NCI-H2107 treated with DMSO at 0.1 percent for 48 hours (cell line): Measurements from ENCODE around the gene SLCO3A1.
"Not testable (repeated sequence)": the region's sequence is repeated elsewhere in the genome, so short reads cannot be mapped to it uniquely, and the experiment has no call there.

Experiments
- DNase-seq: peaks from one replicate; lab custom pipeline; 2025; ENCODE audit not compliant: unreplicated experiment; lab: John Stamatoyannopoulos, UW

The SLCO3A1 gene

DNA sequence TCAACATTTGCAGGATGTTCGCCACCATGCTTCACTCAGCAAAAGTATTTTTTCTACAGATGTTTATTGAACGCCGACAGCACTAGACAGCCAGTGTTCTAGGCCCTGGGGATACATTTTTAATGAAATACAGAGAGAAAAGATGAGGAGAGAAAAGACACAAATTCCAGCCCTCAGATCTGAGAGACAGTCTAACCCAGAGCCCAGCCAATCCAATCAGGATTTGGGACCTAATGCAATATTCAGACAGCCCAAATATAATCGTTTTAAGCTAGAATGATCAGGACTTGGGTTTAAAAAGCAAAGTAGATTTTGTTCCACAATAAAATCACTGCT, 174.8 kb downstream of the SLCO3A1 start:
- DNase-seq: no peak

DNA sequence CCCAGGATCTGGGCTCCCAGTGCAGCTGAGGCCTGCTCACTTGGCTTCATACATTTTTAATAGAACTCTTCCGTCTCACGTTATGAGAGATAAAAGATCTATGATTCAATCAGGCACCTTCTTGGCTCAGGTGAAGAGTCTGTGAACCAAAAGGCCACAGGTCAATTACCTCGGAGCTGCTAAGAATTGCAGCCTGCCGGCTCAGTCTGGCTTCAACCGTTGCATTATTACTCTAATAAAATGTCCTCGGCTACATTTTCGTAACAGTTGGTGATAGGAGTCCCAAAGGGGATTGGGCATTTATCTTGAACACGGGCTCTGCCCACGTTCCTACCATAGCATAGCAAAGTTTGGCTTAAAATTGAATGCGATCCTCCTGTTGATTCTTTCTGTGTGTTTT, 176.3 kb downstream of the SLCO3A1 start:
- no peak for DNase-seq

DNA sequence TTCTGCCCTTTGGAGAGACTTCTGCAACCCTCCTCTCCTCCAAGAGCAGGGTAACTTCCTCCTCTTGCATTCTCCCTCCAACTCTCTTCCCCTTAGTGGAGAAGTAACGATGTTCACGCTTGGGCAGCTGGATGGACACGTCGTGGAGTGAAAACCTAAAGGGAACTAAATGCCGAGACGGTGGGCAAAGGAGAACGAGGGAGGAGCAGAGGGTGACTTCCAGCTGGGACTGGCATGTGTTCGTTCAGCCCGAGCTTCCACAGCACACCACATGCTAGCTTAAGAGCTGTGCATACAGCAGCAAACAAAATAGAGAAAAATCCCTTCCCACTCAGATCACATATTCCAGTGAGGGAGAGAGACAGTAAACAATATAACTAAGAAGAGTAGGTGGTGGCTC, 179.8 kb downstream of the SLCO3A1 start:
- no peak for DNase-seq

DNA sequence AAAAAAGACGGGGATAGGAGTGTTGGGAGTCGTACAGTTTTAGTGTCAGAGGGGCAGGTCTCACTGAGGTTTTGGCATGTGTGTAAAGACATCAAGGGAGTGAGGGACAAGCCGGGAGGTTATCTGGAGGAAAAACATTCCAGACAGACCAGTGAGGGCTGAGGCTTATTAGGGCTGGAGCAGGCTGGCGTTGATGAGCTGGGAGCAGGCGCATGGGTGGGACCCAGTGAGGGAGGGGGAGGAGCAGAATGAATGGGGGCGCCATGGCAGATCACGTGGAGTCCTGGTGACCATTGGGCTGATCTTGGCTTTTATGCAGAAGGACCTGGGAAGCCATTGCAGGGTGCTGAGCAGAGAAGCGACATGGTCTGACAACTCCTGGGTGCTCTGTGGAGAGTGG, 180.2 kb downstream of the SLCO3A1 start:
- DNase-seq: no peak

DNA sequence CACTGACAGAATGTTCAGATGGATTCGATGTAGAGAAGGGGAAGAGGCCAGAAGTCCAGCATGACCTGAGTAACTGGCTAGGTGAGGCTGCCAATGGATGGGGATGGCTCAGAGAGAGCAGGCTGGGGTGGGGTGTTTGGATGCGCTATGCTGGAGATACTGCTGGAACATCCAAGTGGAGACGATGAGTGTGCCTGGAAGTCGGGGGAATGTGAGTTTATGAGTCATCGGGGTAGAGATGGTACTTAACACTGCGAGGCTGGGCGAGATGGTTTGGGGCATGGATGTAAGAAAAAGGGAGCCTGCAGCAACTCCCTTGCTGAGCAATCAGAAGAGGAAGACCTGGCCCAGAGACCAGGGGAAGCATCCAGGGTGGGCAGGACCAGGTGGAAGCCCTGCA, 180.7 kb downstream of the SLCO3A1 start:
- no peak for DNase-seq

DNA sequence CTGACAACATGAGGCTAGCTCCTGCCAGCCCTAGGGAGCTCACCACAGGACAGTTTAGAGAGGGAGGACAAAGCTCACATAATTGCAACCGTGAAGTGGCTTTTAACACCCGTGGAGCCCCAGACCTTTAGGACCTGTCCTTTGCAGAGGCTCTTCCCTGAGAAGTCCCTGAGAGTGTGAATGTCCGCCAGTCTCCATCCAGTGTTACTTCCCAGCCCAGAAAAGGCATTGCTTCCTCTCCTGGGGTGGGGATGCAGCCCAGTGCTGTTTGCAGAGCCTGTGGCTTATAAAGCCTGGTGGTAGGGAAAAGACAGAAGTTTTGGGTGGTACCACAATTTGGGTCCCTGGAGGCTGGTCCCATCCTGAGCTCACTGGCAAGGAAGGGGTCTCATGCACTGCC, 182.0 kb downstream of the SLCO3A1 start:
- DNase-seq: no peak

DNA sequence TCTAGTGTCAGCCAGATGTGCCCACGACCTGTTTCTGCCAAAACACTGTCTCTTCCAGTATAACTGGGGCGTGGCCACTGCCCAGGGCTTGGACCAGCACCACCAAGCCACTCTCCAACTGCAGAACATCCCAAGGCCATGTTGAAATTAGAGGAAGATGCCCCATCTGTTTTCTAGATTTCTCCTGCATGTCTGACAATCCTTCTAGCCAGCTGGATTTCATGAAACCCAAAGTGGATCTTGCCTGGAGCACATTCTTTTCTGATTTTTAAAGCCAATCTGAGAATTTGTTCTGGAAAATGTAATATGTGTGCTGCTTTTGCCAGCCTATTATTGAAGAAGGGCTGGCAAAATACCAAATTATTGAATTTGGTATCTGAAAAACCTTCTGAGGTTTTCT, 182.5 kb downstream of the SLCO3A1 start:
- no peak for DNase-seq

DNA sequence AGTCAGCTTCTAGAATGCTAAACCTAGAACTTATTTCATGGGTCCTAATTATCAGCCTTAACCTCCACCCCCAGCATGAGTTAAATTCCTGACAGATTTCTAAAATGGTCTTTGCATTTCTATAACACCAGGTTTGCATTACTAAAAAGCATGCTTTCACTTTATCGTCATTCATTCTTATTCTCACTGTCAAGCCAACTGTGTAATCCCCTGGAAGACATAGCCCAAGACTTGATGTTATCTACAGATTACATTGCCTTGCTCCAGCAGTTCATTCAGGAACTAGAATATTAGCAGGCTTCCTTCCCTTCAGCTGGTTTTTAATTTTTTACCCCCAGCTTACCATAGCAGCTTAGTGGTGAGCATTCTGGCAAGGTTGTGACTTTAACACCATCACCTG, 184.0 kb downstream of the SLCO3A1 start:
- no peak for DNase-seq

DNA sequence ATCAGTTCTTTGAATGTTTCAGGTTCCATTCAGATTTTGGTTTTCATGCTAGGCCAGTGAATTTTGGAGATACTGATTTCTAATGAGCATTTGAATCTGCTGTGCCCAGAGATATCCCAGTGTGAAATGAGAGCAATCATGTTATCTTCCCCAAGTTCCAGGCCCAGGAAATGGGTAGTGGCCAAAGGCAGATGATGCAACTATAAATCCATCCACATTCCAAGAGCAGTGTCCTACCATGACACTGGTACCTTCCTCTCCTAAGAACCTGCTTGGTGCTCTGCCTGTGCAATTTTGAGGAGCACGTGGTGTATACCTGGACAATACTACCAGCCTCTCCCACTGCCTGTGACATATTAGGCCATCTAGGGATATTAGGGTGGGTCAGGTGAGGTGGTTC, 186.8 kb downstream of the SLCO3A1 start:
- no peak for DNase-seq

DNA sequence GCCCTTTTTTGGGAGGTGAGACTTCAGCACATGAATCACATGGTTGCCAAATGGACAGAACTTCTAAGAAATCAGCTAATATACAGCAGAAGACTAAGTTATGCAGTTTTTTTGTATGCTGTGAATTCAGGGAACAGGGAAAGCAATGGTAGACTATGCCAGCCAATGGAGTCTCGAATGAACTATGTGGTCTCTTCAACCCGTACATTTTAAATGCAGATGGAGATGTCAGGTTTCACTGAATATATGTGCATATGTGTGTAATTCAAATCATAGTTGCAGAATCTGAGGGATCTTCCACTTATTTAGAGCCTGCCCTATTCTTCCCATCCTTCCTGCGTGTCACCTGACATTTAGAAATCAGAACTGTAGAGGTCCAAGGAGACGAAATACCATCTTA, 187.9 kb downstream of the SLCO3A1 start:
- no peak for DNase-seq

DNA sequence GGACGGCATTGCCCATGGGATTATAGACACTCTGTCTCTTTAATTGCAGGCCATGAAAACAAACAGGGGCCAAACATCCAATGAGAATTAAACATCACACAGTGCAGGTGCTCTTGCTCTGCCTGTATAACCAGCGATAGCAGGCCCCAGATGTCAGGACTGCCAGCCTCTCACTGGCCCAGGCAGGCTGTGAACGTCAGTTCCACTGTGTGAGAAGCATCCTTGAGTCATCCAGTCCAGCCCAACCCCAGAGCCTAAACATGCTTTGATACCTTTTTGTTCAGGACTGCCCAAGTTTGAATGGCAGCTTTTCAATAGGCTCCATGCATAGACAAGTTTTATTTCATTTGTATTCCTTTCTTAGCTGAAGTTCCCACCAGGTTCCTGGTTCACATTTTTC, 189.8 kb downstream of the SLCO3A1 start:
- peak; percentile 6 for DNase-seq

DNA sequence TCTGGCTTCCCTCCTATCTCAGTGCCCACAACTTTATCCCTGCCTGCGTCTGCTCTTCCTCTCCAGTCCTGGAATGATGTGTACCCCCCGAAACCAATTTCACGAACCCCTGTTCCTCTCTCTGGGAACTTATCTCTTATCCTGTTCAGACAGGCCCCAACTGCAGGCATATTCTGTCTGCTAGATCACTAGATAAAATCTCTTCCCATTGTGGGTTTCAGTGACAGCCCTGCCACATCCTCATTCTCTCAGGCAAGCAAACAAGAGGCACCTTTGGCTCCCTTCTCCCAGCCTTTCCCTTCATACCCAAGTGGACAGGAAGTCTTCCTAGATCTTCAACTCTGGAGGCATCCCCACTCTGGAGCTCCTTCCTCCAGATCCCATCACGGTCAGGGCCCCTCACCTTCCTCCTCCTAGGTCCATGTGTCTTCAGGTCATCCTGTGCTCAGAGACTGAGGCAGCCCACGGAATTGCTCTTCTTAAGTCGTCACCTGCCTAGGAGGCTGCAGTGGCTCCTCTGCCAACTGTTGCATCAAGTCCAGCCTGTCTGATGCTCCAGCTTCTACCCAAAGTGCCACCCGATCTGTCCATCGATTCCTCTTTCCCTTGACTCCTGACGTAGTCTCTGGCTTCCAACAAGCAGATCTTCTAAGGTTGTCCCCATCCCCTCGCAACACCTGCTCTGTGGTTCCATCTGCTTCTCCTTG, 190.8 kb downstream of the SLCO3A1 start:
- no peak for DNase-seq

DNA sequence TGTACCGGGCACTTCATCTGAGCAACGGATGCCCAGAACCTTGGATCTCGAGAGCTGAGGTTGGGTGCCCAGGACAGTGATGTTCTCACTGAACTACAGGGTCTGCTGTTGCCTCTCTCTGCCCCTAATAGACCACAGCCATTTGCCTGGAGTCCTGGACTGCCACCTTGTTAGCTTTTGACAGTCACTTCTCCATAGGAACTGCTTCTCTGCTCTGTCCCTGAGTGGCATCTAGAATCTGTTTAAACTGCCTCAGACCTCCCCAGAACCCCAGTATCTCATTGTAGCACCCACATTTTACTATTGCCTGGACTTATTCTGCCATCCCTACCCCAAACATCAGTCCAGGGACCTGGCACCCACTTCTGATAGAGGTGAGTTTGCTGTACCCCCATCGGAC, 194.4 kb downstream of the SLCO3A1 start:
- no peak for DNase-seq

DNA sequence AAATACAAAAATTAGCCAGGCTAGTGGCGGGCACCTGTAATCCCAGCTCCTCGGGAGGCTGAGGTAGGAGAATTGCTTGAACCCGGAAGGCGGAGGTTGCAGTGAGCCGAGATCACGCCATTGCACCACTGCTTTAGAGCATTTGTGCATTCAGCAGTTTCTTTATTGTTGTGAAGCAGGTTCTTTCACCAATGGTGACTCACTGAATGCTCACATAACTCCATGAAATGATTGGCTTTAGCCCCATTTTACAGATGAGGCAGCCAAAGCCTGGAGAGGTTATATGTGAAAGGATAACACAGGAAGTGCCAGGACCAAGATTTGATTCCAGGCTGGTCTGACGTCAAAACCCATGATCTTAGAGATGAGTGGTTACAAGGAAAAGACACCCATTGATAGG, 195.2 kb downstream of the SLCO3A1 start:
- DNase-seq: no peak

DNA sequence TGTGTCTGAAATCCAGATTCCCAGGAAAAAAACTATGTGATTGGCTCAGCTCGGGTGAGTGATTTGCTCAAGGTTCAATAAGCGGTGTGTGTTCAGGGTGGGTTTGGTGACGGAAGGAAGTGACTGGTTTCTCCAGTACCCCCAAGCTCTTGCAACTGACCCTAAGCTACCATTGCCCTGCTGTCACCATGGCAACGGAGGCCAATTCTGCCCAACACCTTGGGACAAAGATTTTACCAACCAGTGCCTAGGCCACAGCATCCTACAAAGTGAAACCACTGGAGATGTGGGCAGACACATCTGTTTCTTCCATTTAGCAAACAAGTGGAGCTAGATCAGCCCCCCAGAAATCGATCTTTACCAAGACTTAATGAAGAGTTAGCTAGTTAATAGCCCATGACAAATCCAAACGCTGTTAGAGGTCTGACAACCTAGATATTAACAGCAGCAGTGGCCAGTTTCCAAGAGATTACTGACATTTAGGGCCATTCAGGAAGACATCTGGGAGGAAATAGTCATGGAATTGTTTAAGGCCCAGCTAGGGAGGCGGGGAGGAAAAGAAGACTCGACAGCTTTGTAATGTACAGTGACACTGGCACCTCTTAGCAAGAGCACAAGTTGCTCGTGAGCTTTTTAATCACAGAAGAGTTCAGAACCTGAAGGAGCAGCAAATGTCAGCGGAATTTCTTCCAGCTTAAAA, 195.9 kb downstream of the SLCO3A1 start:
- no peak for DNase-seq

DNA sequence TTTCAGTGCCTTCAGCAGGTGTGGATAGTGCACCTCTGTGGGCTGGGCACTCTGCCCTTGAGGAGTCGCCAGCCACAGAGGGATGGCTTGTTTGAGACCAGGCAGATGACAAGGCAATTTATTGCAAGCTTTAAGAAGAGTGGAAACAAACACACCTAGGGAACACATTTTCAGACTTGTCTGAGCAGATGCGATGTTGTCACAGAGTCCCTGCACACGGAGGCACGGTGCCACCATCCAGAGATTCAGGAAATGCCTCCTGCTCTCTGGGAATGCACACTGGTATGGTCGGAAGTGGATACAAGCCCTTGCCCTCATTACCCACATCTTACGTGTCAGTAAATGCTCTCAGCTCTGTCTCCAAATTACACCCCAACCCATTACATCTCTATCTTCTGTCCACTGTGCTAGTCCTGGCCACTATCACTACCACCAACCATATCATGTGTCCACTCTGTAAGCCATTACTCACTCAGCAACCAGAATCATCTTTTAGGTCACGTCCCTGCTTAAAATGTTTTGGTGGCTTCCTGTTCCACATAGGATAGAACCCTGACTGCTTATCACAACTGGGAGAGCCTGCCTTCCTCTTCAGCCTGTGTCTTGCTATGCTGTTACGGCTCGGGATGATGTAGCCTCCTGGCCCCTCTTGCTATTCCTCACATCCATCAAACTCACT, 196.9 kb downstream of the SLCO3A1 start:
- DNase-seq: no peak

DNA sequence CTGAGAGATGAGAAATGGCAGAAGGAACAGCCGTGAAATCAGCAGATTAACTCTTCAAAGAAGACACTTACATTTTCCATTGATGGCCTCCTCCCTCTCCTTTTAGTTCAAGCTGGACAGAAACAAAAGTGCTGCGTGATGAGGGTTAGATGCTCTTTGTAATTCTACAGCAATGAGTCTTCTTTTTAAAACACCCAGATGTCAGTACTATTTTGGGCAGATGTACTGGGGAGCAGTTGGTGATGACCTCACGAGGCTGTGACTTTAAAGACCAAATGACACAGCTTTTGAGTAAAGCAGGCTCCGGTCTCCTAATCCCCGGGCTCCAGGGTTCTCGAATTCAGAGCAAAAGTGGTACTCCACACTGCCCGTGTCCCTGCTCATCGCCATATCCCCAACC, 198.2 kb downstream of the SLCO3A1 start:
- DNase-seq: no peak

DNA sequence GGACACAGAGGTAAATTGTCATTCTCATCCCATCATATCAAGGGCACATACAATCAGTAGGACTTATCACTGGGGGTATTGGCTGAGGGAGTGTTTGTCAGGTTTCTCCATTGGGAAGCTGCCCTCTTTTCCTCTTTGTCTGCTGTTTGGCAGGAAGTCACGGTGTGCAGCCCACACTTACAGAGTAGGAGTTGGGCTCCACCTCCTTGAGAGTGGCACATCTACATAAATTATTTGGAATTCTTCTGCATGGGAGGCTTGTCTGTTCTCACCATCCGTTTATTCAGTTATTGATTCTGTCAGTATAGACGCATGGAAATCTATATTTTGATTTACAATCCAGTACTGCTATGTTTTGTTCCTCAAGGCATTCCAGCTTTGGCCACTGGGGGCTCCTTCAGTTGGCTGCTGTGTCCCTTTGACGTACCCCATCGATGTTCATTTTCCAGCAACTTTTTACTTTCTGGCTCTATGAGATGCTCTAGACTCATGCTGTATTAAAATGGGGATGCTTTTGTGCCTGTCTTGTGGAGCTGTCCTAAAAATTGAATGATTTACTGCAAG, 200.3 kb downstream of the SLCO3A1 start:
- no peak for DNase-seq

DNA sequence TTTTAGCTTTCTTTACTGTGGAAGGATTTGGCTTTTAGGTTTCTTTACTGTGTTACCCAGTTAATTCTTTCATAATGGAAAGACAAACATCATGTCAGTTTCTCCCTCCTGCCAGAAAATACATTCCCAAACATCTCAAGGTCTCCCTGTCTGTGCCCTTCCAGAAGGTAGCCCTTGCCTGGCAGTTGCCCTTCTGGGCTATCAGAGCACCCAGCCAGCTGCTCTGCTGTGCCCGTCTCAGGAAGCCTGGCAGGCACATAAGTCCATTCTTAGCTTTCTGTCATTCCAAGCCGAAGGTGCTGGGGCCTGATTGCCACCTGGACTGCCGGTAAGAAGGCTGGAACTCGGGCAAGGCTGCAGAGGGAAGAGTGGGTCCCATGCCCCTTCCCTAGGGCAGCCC, 203.4 kb downstream of the SLCO3A1 start:
- DNase-seq: no peak

DNA sequence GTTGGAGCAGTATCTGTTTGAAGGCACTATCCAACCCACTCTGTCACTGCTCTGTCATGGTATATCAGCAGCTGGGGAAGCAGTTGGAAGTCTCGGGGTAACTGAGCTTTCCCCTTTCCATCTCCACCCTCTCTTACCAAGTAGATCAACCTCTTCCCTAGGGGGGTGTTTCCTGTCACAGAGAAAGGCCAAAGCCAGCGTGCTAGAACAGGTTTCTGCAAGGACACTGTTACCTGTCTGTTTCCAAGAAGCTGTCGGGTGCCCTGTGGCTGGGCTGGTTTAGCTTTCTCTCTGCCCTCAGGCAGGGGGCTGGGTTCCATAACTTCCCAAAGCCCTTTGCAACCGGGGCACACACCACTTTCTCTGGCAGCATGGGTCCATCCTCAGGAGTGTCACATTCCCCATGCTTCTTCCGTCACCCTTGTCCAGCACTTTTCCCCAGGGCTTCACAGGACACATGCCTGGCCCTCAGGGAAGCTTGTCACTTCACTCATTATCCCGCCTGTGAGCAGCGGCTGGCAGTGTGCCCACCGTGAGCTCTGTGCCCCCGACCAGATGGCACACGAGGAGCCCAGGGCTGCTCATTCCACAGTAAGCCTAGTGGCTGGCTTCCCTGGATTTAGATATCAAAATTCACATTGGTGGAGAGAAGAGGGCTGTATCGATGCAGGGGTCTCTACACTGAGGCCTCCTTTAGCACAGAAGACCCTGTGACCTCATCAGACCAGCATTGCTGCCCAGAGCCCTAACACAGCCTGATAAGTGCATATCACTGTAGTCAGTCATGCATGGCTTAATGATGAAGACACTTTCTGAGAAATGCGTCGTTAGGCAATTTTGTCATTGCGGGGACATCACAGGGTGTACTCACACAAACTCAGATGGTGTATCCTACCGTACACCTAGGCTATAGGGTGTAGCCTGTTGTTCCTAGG, 205.8 kb downstream of the SLCO3A1 start:
- DNase-seq: no peak

DNA sequence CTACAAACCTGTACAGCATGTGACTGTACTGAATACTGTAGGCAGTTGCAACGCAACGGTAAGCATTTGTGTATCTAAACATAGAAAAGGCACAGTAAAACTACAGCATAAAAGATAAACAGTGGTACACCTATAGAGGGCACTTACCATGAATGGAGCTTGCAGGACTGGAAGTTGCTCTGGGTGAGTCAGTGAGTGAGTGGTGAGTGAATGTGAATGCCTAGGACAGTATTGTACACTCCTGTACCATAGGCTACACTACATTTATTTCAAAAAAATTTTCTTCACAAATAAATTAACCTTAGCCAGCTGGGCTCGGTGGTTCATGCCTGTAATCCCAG, 206.4 kb downstream of the SLCO3A1 start:
- not testable (repeated sequence) for DNase-seq
